Esophagus muscularis mucosa (tissue), 3 donors: Measurements from ENCODE around the gene SMPX.

Source experiments
- POLR2A ChIP-seq: fragments of 450-650 bp; IDR thresholded peaks from one replicate; pipeline ENCODE4 v1.6.1; 2017; ENCODE audit warnings: antibody characterized with exemption, moderate library complexity, mild to moderate bottlenecking, low read depth
- TF ChIP-seq, protein P1 (sequence below), 3 experiments: fragments of 200-600 bp in 2 of 3; fragments of 450-650 bp in 1 of 3; sonication (generic) in 2 of 3; IDR thresholded peaks; one replicate each; pipeline ENCODE4 v1.5.1; 2017 to 2019; ENCODE audit warnings: antibody characterized with exemption in 3 of 3, mild to moderate bottlenecking in 2 of 3, moderate library complexity in 1 of 3

DNA sequence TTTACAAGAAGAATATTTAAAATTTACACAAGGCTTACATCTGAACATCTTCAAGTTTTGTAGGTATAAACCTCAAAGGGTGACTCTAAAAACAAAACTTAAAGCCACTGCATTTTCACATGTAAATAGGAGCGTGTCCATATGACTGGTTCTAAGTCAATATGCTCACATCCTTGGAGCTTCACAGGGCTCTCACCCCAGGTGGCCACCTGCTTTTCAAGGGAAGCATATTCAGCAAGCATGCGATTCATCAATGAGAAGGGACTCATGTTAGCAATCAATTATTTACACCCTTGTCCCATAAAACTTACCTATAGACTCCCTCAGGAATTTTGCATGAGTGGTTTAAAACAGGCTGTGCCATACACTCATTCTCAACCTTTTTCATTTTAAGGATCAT lies 82.0 kb downstream of the SMPX start:
- TF ChIP-seq, protein P1, sequence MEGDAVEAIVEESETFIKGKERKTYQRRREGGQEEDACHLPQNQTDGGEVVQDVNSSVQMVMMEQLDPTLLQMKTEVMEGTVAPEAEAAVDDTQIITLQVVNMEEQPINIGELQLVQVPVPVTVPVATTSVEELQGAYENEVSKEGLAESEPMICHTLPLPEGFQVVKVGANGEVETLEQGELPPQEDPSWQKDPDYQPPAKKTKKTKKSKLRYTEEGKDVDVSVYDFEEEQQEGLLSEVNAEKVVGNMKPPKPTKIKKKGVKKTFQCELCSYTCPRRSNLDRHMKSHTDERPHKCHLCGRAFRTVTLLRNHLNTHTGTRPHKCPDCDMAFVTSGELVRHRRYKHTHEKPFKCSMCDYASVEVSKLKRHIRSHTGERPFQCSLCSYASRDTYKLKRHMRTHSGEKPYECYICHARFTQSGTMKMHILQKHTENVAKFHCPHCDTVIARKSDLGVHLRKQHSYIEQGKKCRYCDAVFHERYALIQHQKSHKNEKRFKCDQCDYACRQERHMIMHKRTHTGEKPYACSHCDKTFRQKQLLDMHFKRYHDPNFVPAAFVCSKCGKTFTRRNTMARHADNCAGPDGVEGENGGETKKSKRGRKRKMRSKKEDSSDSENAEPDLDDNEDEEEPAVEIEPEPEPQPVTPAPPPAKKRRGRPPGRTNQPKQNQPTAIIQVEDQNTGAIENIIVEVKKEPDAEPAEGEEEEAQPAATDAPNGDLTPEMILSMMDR (IDR thresholded peaks at IDR 0.05): no peak
- no peak for TF ChIP-seq POLR2A
